ENCODE data around the gene MYO9B. TPM values are rescaled to one million over a fixed set of nuclear protein-coding genes. Genes with fewer than 3 reads are reported as not detected.

MYO9B gene
- total RNA-seq, 2 donors from 2014 or later, result 229 to 257 TPM

GRCh38 chr19:17194608-17195007 lies 119.0 kb downstream of the MYO9B start:
- Histone ChIP-seq H3K4me3 (no peak overlapping the region), H3K4me1 (ENCODE audit: control insufficient read depth in 1 of 2, low read depth in 2 of 2) (no peaks in the 10 kb centered on the region), H3K27me3 (replicated peaks; ENCODE audit: insufficient read depth) (no peaks in the 10 kb centered on the region), H3K9me3 (no peaks in the 10 kb centered on the region), H3K27ac (no peak overlapping the region), H3K36me3 (peaks cover 86% of the 10 kb centered on the region)
- DNase-seq (ENCODE audit: low spot score) (no peak), ATAC-seq (ENCODE audit: insufficient number of reproducible peaks, low FRiP score, low read depth) (no peak)
- TF ChIP-seq CTCF (IDR thresholded peaks at IDR 0.05), result no peak

GRCh38 chr19:17195106-17195505 lies 119.5 kb downstream of the MYO9B start:
- Histone ChIP-seq H3K9me3 (no peaks in the 10 kb centered on the region), H3K27me3 (replicated peaks; ENCODE audit: insufficient read depth) (no peaks in the 10 kb centered on the region), H3K27ac (no peak overlapping the region), H3K4me3 (no peak overlapping the region), H3K4me1 (ENCODE audit: control insufficient read depth in 1 of 2, low read depth in 2 of 2) (no peaks in the 10 kb centered on the region), H3K36me3 (peaks cover 86% of the 10 kb centered on the region)
- TF ChIP-seq CTCF (IDR thresholded peaks at IDR 0.05), result no peak
- no peak for ATAC-seq (ENCODE audit: insufficient number of reproducible peaks, low FRiP score, low read depth)
- DNase-seq (ENCODE audit: low spot score), result no peak

DNA sequence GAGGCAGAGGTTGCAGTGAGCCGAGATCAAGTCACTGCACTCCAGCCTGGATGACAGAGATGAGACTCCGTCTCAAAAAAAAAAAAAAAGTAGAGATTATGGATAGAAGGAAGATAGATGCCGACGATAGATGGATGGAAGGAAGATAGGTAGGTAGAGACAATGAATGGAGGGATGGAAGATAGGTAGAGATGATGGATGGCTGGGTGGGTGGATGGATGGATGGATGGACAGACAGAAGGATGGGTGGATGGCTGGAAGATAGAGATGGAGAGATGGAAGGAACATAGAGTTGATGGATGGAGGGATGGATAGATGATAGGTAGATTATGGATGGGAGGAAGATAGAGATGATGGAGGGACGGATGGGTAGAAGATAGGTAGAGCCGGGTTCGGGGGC lies 121.0 kb downstream of the MYO9B start:
- H3K27ac ChIP-seq, result no peak overlapping the region
- no peak for DNase-seq (ENCODE audit: low spot score)
- H3K4me1 ChIP-seq (ENCODE audit: control insufficient read depth in 1 of 2, low read depth in 2 of 2), result no peaks in the 10 kb centered on the region
- no peaks in the 10 kb centered on the region for H3K9me3 ChIP-seq
- H3K27me3 ChIP-seq (replicated peaks; ENCODE audit: insufficient read depth), result no peaks in the 10 kb centered on the region
- H3K36me3 ChIP-seq, result peaks cover 86% of the 10 kb centered on the region
- TF ChIP-seq CTCF (IDR thresholded peaks at IDR 0.05), result no peak
- H3K4me3 ChIP-seq, result no peak overlapping the region
- ATAC-seq (ENCODE audit: insufficient number of reproducible peaks, low FRiP score, low read depth), result no peak

GRCh38 chr19:17197666-17198065 lies 122.1 kb downstream of the MYO9B start:
- peaks cover 86% of the 10 kb centered on the region for H3K36me3 ChIP-seq

GRCh38 chr19:17200408-17201079 lies 125.0 kb downstream of the MYO9B start:
- DNase-seq (ENCODE audit: low spot score) (no peak), ATAC-seq (ENCODE audit: insufficient number of reproducible peaks, low FRiP score, low read depth) (no peak)
- Histone ChIP-seq H3K27me3 (replicated peaks; ENCODE audit: insufficient read depth) (no peaks in the 10 kb centered on the region), H3K36me3 (peaks cover 71% of the 10 kb centered on the region), H3K9me3 (no peaks in the 10 kb centered on the region), H3K27ac (no peak overlapping the region), H3K4me3 (no peak overlapping the region), H3K4me1 (ENCODE audit: control insufficient read depth in 1 of 2, low read depth in 2 of 2) (no peaks in the 10 kb centered on the region)
- no peak for TF ChIP-seq CTCF (IDR thresholded peaks at IDR 0.05)

More at GRCh38 chr19:17197666-17198065, 122.1 kb downstream of the MYO9B start:
- DNase-seq (ENCODE audit: low spot score) (no peak), ATAC-seq (ENCODE audit: insufficient number of reproducible peaks, low FRiP score, low read depth) (no peak)
- Histone ChIP-seq H3K9me3 (no peaks in the 10 kb centered on the region), H3K4me3 (no peak overlapping the region), H3K4me1 (ENCODE audit: control insufficient read depth in 1 of 2, low read depth in 2 of 2) (no peaks in the 10 kb centered on the region), H3K27me3 (replicated peaks; ENCODE audit: insufficient read depth) (no peaks in the 10 kb centered on the region), H3K27ac (no peak overlapping the region)
- TF ChIP-seq CTCF (IDR thresholded peaks at IDR 0.05), result no peak

Data from thoracic aorta (tissue), 2 donors.